Measurements from ENCODE around the gene FAM167B.

FAM167B gene

GRCh38 chr1:32228771-32229170 is 18.3 kb upstream of the FAM167B start:
- peaks cover 4 to 6% of the 10 kb centered on the region in 2 donors for H3K4me1 ChIP-seq (ENCODE audit: control insufficient read depth in 1 of 2, insufficient read depth in 2 of 2, low read length in 2 of 2)
- H3K27ac ChIP-seq (ENCODE audit: low read length): no peak overlapping the region
- H3K4me3 ChIP-seq (ENCODE audit: low read depth in 1 of 2, low read length in 2 of 2): no peak overlapping the region
- H3K36me3 ChIP-seq (ENCODE audit: control insufficient read depth in 1 of 2, insufficient read depth in 2 of 2, low read length in 2 of 2): peaks cover 43 to 62% of the 10 kb centered on the region in 2 donors
- no peaks in the 10 kb centered on the region for H3K9me3 ChIP-seq (ENCODE audit: control insufficient read depth in 1 of 2, low read length in 2 of 2)
- no peaks in the 10 kb centered on the region for H3K27me3 ChIP-seq (ENCODE audit: low read depth, low read length)

GRCh38 chr1:32231843-32232432 is 15.1 kb upstream of the FAM167B start:
- no peaks in the 10 kb centered on the region for H3K4me1 ChIP-seq (ENCODE audit: control insufficient read depth in 1 of 2, insufficient read depth in 2 of 2, low read length in 2 of 2)
- H3K9me3 ChIP-seq (ENCODE audit: control insufficient read depth in 1 of 2, low read length in 2 of 2): no peaks in the 10 kb centered on the region
- no peak overlapping the region for H3K4me3 ChIP-seq (ENCODE audit: low read depth in 1 of 2, low read length in 2 of 2)
- no peak overlapping the region for H3K27ac ChIP-seq (ENCODE audit: low read length)
- H3K27me3 ChIP-seq (ENCODE audit: low read depth, low read length): no peaks in the 10 kb centered on the region
- peaks cover 27 to 58% of the 10 kb centered on the region in 2 donors for H3K36me3 ChIP-seq (ENCODE audit: control insufficient read depth in 1 of 2, insufficient read depth in 2 of 2, low read length in 2 of 2)

GRCh38 chr1:32232558-32233304 is 14.3 kb upstream of the FAM167B start:
- H3K36me3 ChIP-seq (ENCODE audit: control insufficient read depth in 1 of 2, insufficient read depth in 2 of 2, low read length in 2 of 2): peaks cover 25 to 52% of the 10 kb centered on the region in 2 donors
- no peak overlapping the region for H3K4me3 ChIP-seq (ENCODE audit: low read depth in 1 of 2, low read length in 2 of 2)
- H3K4me1 ChIP-seq (ENCODE audit: control insufficient read depth in 1 of 2, insufficient read depth in 2 of 2, low read length in 2 of 2): no peaks in the 10 kb centered on the region
- no peaks in the 10 kb centered on the region for H3K27me3 ChIP-seq (ENCODE audit: low read depth, low read length)
- H3K9me3 ChIP-seq (ENCODE audit: control insufficient read depth in 1 of 2, low read length in 2 of 2): no peaks in the 10 kb centered on the region
- H3K27ac ChIP-seq (ENCODE audit: low read length): no peak overlapping the region

- Histone ChIP-seq H3K4me3 (ENCODE audit: low read depth in 1 of 2, low read length in 2 of 2) (no peak overlapping the region), H3K27me3 (ENCODE audit: low read depth, low read length) (no peaks in the 10 kb centered on the region), H3K27ac (ENCODE audit: low read length) (no peak overlapping the region), H3K36me3 (ENCODE audit: control insufficient read depth in 1 of 2, insufficient read depth in 2 of 2, low read length in 2 of 2) (peaks cover 13 to 33% of the 10 kb centered on the region in 2 donors), H3K4me1 (ENCODE audit: control insufficient read depth in 1 of 2, insufficient read depth in 2 of 2, low read length in 2 of 2) (peaks cover 0 to under 1% of the 10 kb centered on the region in 2 donors), H3K9me3 (ENCODE audit: control insufficient read depth in 1 of 2, low read length in 2 of 2) (no peaks in the 10 kb centered on the region)
Measured at GRCh38 chr1:32234792-32235191, 12.2 kb upstream of the FAM167B start.

- Histone ChIP-seq H3K4me1 (ENCODE audit: control insufficient read depth in 1 of 2, insufficient read depth in 2 of 2, low read length in 2 of 2) (peaks cover 0 to 19% of the 10 kb centered on the region in 2 donors), H3K4me3 (ENCODE audit: low read depth in 1 of 2, low read length in 2 of 2) (no peak overlapping the region), H3K9me3 (ENCODE audit: control insufficient read depth in 1 of 2, low read length in 2 of 2) (no peaks in the 10 kb centered on the region), H3K27me3 (ENCODE audit: low read depth, low read length) (no peaks in the 10 kb centered on the region), H3K36me3 (ENCODE audit: control insufficient read depth in 1 of 2, insufficient read depth in 2 of 2, low read length in 2 of 2) (no peaks in the 10 kb centered on the region), H3K27ac (ENCODE audit: low read length) (no peak overlapping the region)
Measured at GRCh38 chr1:32239337-32239736, 7.7 kb upstream of the FAM167B start.

- peak overlapping the region; percentile 75 to 80 for H3K4me3 ChIP-seq (ENCODE audit: low read depth in 1 of 2, low read length in 2 of 2)
- H3K36me3 ChIP-seq (ENCODE audit: control insufficient read depth in 1 of 2, insufficient read depth in 2 of 2, low read length in 2 of 2): no peaks in the 10 kb centered on the region
- no peak overlapping the region for H3K27ac ChIP-seq (ENCODE audit: low read length)
Measured at GRCh38 chr1:32239790-32240139, 7.3 kb upstream of the FAM167B start.

GRCh38 chr1:32240140-32240951 is 6.7 kb upstream of the FAM167B start:
- Histone ChIP-seq H3K27ac (ENCODE audit: low read length) (no peak overlapping the region), H3K27me3 (ENCODE audit: low read depth, low read length) (no peaks in the 10 kb centered on the region), H3K9me3 (ENCODE audit: control insufficient read depth in 1 of 2, low read length in 2 of 2) (no peaks in the 10 kb centered on the region), H3K4me3 (ENCODE audit: low read depth in 1 of 2, low read length in 2 of 2) (peak overlapping the region; percentile 75 to 80), H3K36me3 (ENCODE audit: control insufficient read depth in 1 of 2, insufficient read depth in 2 of 2, low read length in 2 of 2) (no peaks in the 10 kb centered on the region), H3K4me1 (ENCODE audit: control insufficient read depth in 1 of 2, insufficient read depth in 2 of 2, low read length in 2 of 2) (peaks cover 0 to 19% of the 10 kb centered on the region in 2 donors)

More at GRCh38 chr1:32239790-32240139, 7.3 kb upstream of the FAM167B start:
- no peaks in the 10 kb centered on the region for H3K9me3 ChIP-seq (ENCODE audit: control insufficient read depth in 1 of 2, low read length in 2 of 2)
- peaks cover 0 to 19% of the 10 kb centered on the region in 2 donors for H3K4me1 ChIP-seq (ENCODE audit: control insufficient read depth in 1 of 2, insufficient read depth in 2 of 2, low read length in 2 of 2)
- H3K27me3 ChIP-seq (ENCODE audit: low read depth, low read length): no peaks in the 10 kb centered on the region

- Histone ChIP-seq H3K9me3 (ENCODE audit: control insufficient read depth in 1 of 2, low read length in 2 of 2) (no peaks in the 10 kb centered on the region), H3K27me3 (ENCODE audit: low read depth, low read length) (no peaks in the 10 kb centered on the region), H3K4me3 (ENCODE audit: low read depth in 1 of 2, low read length in 2 of 2) (peak overlapping the region; percentile 75 to 80), H3K36me3 (ENCODE audit: control insufficient read depth in 1 of 2, insufficient read depth in 2 of 2, low read length in 2 of 2) (no peaks in the 10 kb centered on the region), H3K4me1 (ENCODE audit: control insufficient read depth in 1 of 2, insufficient read depth in 2 of 2, low read length in 2 of 2) (peaks cover 0 to 19% of the 10 kb centered on the region in 2 donors), H3K27ac (ENCODE audit: low read length) (peak overlapping the region; percentile 45)
Measured at GRCh38 chr1:32241001-32241763, 5.8 kb upstream of the FAM167B start.

- no peak overlapping the region for H3K27ac ChIP-seq (ENCODE audit: low read length)
- no peaks in the 10 kb centered on the region for H3K27me3 ChIP-seq (ENCODE audit: low read depth, low read length)
- no peaks in the 10 kb centered on the region for H3K36me3 ChIP-seq (ENCODE audit: control insufficient read depth in 1 of 2, insufficient read depth in 2 of 2, low read length in 2 of 2)
- no peak overlapping the region for H3K4me3 ChIP-seq (ENCODE audit: low read depth in 1 of 2, low read length in 2 of 2)
- peaks cover 0 to 27% of the 10 kb centered on the region in 2 donors for H3K4me1 ChIP-seq (ENCODE audit: control insufficient read depth in 1 of 2, insufficient read depth in 2 of 2, low read length in 2 of 2)
- no peaks in the 10 kb centered on the region for H3K9me3 ChIP-seq (ENCODE audit: control insufficient read depth in 1 of 2, low read length in 2 of 2)
Measured at GRCh38 chr1:32242341-32242851, 4.6 kb upstream of the FAM167B start.

- no peaks in the 10 kb centered on the region for H3K27me3 ChIP-seq (ENCODE audit: low read depth, low read length)
- H3K27ac ChIP-seq (ENCODE audit: low read length): peak overlapping the region; percentile 39
- no peaks in the 10 kb centered on the region for H3K36me3 ChIP-seq (ENCODE audit: control insufficient read depth in 1 of 2, insufficient read depth in 2 of 2, low read length in 2 of 2)
- H3K4me3 ChIP-seq (ENCODE audit: low read depth in 1 of 2, low read length in 2 of 2): no peak overlapping the region
- peaks cover 5 to 12% of the 10 kb centered on the region in 2 donors for H3K4me1 ChIP-seq (ENCODE audit: control insufficient read depth in 1 of 2, insufficient read depth in 2 of 2, low read length in 2 of 2)
- H3K9me3 ChIP-seq (ENCODE audit: control insufficient read depth in 1 of 2, low read length in 2 of 2): no peaks in the 10 kb centered on the region
Measured at GRCh38 chr1:32247452-32247851, 430 bp downstream of the FAM167B start.

Measured in muscle layer of duodenum (tissue), 2 donors.